Mesendoderm (in vitro differentiated cells): ENCODE results near the gene AKAP13. TPM values are rescaled to one million over a fixed set of nuclear protein-coding genes. Genes with fewer than 3 reads are reported as not detected.
"Not testable (repeated sequence)": the region's sequence is repeated elsewhere in the genome, so short reads cannot be mapped to it uniquely, and the experiment has no call there.

ENCODE experiments used
- DNase-seq: peaks from one replicate; pipeline ENCODE4 v3.0.0; 2013
- H2AK5ac ChIP-seq: 2 replicates; pipeline ENCODE4 v1.6.1; 2013; ENCODE audit warnings: low read length, inconsistent platforms
- H2BK120ac ChIP-seq: 2 replicates; pipeline ENCODE4 v1.6.1; 2013; ENCODE audit warnings: low read depth, mild to moderate bottlenecking, low read length, moderate library complexity, mixed read lengths
- H2BK15ac ChIP-seq: replicated peaks from 2 replicates; pipeline ENCODE4 v1.6.1; 2013; ENCODE audit warnings: low read depth, mild to moderate bottlenecking, moderate library complexity
- H2BK5ac ChIP-seq: 2 replicates; pipeline ENCODE4 v1.6.1; 2013; ENCODE audit warnings: low read length, inconsistent platforms
- H3K18ac ChIP-seq: 2 replicates; pipeline ENCODE4 v1.6.1; 2013; ENCODE audit warnings: mild to moderate bottlenecking, low read length, mixed read lengths
- H3K23ac ChIP-seq: one replicate; pipeline ENCODE4 v1.6.1; 2013; ENCODE audit warnings: low read length
- H3K27ac ChIP-seq: 2 replicates; pipeline ENCODE4 v1.5.1; 2013; ENCODE audit warnings: low read depth, mild to moderate bottlenecking, inconsistent platforms, low read length, moderate library complexity
- H3K27me3 ChIP-seq: 2 replicates; pipeline ENCODE4 v1.6.1; 2013; ENCODE audit warnings: low read length, control low read depth, mild to moderate bottlenecking, inconsistent platforms; ENCODE audit not compliant: insufficient read depth, poor library complexity
- H3K36me3 ChIP-seq: 2 replicates; pipeline ENCODE4 v1.6.1; 2013; ENCODE audit warnings: low read length, inconsistent platforms; ENCODE audit not compliant: control insufficient read depth, insufficient read depth
- H3K4ac ChIP-seq: one replicate; pipeline ENCODE4 v1.6.1; 2013; ENCODE audit warnings: low read depth, mild to moderate bottlenecking, low read length, moderate library complexity
- H3K4me1 ChIP-seq: 2 replicates; pipeline ENCODE4 v1.6.1; 2013; ENCODE audit warnings: low read depth, low read length, inconsistent platforms; ENCODE audit not compliant: control insufficient read depth
- H3K4me2 ChIP-seq: 2 replicates; pipeline ENCODE4 v1.6.1; 2013; ENCODE audit warnings: low read length
- H3K4me3 ChIP-seq: 2 replicates; pipeline ENCODE4 v1.5.1; 2013; ENCODE audit warnings: mild to moderate bottlenecking, low read length
- H3K56ac ChIP-seq: one replicate; pipeline ENCODE4 v1.6.1; 2013; ENCODE audit warnings: low read length
- H3K79me1 ChIP-seq: 2 replicates; pipeline ENCODE4 v1.6.1; 2013; ENCODE audit warnings: low read length, inconsistent platforms
- H3K79me2 ChIP-seq: 2 replicates; pipeline ENCODE4 v1.6.1; 2013; ENCODE audit warnings: mild to moderate bottlenecking, low read length; ENCODE audit not compliant: control insufficient read depth, insufficient read depth
- H3K9ac ChIP-seq: 2 replicates; pipeline ENCODE4 v1.6.1; 2013; ENCODE audit warnings: low read length, inconsistent platforms
- H4K5ac ChIP-seq: one replicate; pipeline ENCODE4 v1.6.1; 2013; ENCODE audit warnings: low read length
- H4K8ac ChIP-seq: one replicate; pipeline ENCODE4 v1.6.1; 2013; ENCODE audit warnings: low read depth, mild to moderate bottlenecking, control low read depth, low read length, moderate library complexity
- WGBS: extraction: QIAGEN DNeasy Blood & Tissue Kit; methylation state at CpG from one replicate; pipeline ENCODE4 v1.1.7; 2013; ENCODE audit warnings: low lambda C conversion rate, missing lambda C conversion rate; ENCODE audit not compliant: insufficient coverage; ENCODE audit errors: extremely low coverage; 5-methylcytosine and 5-hydroxymethylcytosine counted together
- small RNA-seq: library from polyadenylated mRNA; stranded (forward); fragments of <200 nt; extraction: miRNeasy Mini kit (QIAGEN cat#:217004); gene quantifications from one replicate; pipeline ENCODE3, GENCODE V24; 2013; ENCODE audit not compliant: insufficient read depth

The AKAP13 gene

GRCh38 chr15:85794598-85795336 is 414.4 kb downstream of the AKAP13 start, which contains the start of gene KLHL25:
Gene KLHL25, minus strand, starts transcription at chr15:85794925. Its CDS starts 25,115 bp downstream, at chr15:85769810.
- peak within 1 kb of the TSS; percentile 98 for H3K18ac ChIP-seq
- peak within 1 kb of the TSS; percentile 92 for H3K56ac ChIP-seq
- peak within 1 kb of the TSS; percentile 89 for H3K27ac ChIP-seq
- H3K27me3 ChIP-seq = no peaks in the 10 kb centered on the region
- H4K5ac ChIP-seq = peak within 1 kb of the TSS; percentile 23
- H2BK15ac ChIP-seq = no peak within 1 kb of the TSS
- H3K23ac ChIP-seq = peak within 1 kb of the TSS; percentile 85
- H3K79me2 ChIP-seq = peaks cover 31% of the 10 kb centered on the region
- H3K4ac ChIP-seq = no peak within 1 kb of the TSS
- H2AK5ac ChIP-seq = no peak within 1 kb of the TSS
- H3K4me3 ChIP-seq = peak within 1 kb of the TSS; percentile 79
- no peak within 1 kb of the TSS for H4K8ac ChIP-seq
- WGBS = no CpG with 5 or more reads among the region's 71 CpGs
- peak within 1 kb of the TSS; percentile 81 for H3K4me2 ChIP-seq
- peak; percentile 98 for DNase-seq
- peak within 1 kb of the TSS; percentile 75 for H2BK120ac ChIP-seq
- peak within 1 kb of the TSS; percentile 86 for H3K9ac ChIP-seq
- peaks cover 10% of the 10 kb centered on the region for H3K4me1 ChIP-seq
- no peak within 1 kb of the TSS for H2BK5ac ChIP-seq
- no peaks in the 10 kb centered on the region for H3K36me3 ChIP-seq
- peaks cover 22% of the 10 kb centered on the region for H3K79me1 ChIP-seq

- no peak overlapping the region for H3K18ac ChIP-seq
- peaks cover 10% of the 10 kb centered on the region for H3K4me1 ChIP-seq
- no peak overlapping the region for H3K27ac ChIP-seq
- H3K56ac ChIP-seq = peak overlapping the region; percentile 80
- H3K4me2 ChIP-seq = peak overlapping the region; percentile 56
- no peak overlapping the region for H3K4ac ChIP-seq
- H3K79me1 ChIP-seq = peaks cover 20% of the 10 kb centered on the region
- H2BK5ac ChIP-seq = no peak overlapping the region
- peak overlapping the region; percentile 60 for H3K9ac ChIP-seq
- no peak overlapping the region for H2AK5ac ChIP-seq
- H3K4me3 ChIP-seq = no peak overlapping the region
- H3K23ac ChIP-seq = no peak overlapping the region
- no peak for DNase-seq
- no peak overlapping the region for H4K8ac ChIP-seq
- no peaks in the 10 kb centered on the region for H3K27me3 ChIP-seq
- H2BK120ac ChIP-seq = no peak overlapping the region
- H3K79me2 ChIP-seq = peaks cover 26% of the 10 kb centered on the region
- peak overlapping the region; percentile 23 for H4K5ac ChIP-seq
- no peak overlapping the region for H2BK15ac ChIP-seq
- WGBS = no CpG with 5 or more reads among the region's 15 CpGs
- no peaks in the 10 kb centered on the region for H3K36me3 ChIP-seq
These were observed 415.2 kb downstream of the AKAP13 start for GRCh38 chr15:85795337-85796305.

- H3K9ac ChIP-seq, H2BK5ac ChIP-seq, DNase-seq, H3K4me2 ChIP-seq, H3K27ac ChIP-seq, H3K4me3 ChIP-seq, H2AK5ac ChIP-seq, H3K27me3 ChIP-seq, H2BK120ac ChIP-seq, H3K18ac ChIP-seq, H3K36me3 ChIP-seq, H3K23ac ChIP-seq, H2BK15ac ChIP-seq, H3K4ac ChIP-seq, H4K5ac ChIP-seq, H3K56ac ChIP-seq, H4K8ac ChIP-seq: not testable (repeated sequence)
- H3K79me1 ChIP-seq = peaks cover 20% of the 10 kb centered on the region
- H3K79me2 ChIP-seq = peaks cover 26% of the 10 kb centered on the region
- WGBS = no CpG with 5 or more reads among the region's 7 CpGs
- H3K4me1 ChIP-seq = peaks cover 10% of the 10 kb centered on the region
These were observed 416.0 kb downstream of the AKAP13 start for GRCh38 chr15:85796371-85796770.

Small RNA genes lying within 50 kb of the gene (small RNA-seq; reads per million reads assigned to genes)
- not detected for gene AC021739.1
- gene MIR1276 = 81.3 reads per million, percentile 96 among the genes with 10 or more reads in this experiment
- not detected for gene RNU6-1280P
- not detected for gene RNU7-79P
